GM23248 (cell line): Measurements from ENCODE around the gene TMEM234. TPM values are rescaled to one million over a fixed set of nuclear protein-coding genes. Genes with fewer than 3 reads are reported as not detected.
A peak's percentile ranks its signal among the peaks of the same experiment; 100 is the strongest.

Experiments used
- DNase-seq: peaks from one replicate; pipeline ENCODE4 v3.0.0-alpha.2; 2015
- H2AFZ ChIP-seq: fragments of 200-600 bp; sonication (generic); 2 replicates; pipeline ENCODE4 v1.6.1; 2016; ENCODE audit warnings: antibody characterized with exemption
- H3F3A ChIP-seq: fragments of 200-600 bp; sonication (generic); 2 replicates; pipeline ENCODE4 v1.6.1; 2016; ENCODE audit warnings: mild to moderate bottlenecking, antibody characterized with exemption, mixed run types; ENCODE audit not compliant: insufficient read depth
- H3K27ac ChIP-seq: fragments of 200-600 bp; sonication (generic); 2 replicates; pipeline ENCODE4 v1.5.1; 2016; ENCODE audit warnings: mild to moderate bottlenecking
- H3K27me3 ChIP-seq: fragments of 200-600 bp; sonication (generic); replicated peaks from 2 replicates; pipeline ENCODE4 v1.6.1; 2016; ENCODE audit warnings: mild to moderate bottlenecking; ENCODE audit not compliant: insufficient read depth
- H3K36me3 ChIP-seq: fragments of 200-600 bp; sonication (generic); 2 replicates; pipeline ENCODE4 v1.6.1; 2016; ENCODE audit warnings: low read depth, mild to moderate bottlenecking
- H3K4me1 ChIP-seq: fragments of 200-600 bp; sonication (generic); 2 replicates; pipeline ENCODE4 v1.6.1; 2016; ENCODE audit warnings: mild to moderate bottlenecking; ENCODE audit not compliant: insufficient read depth
- H3K4me2 ChIP-seq: fragments of 200-600 bp; sonication (generic); one replicate; pipeline ENCODE4 v1.6.1; 2016; ENCODE audit warnings: mild to moderate bottlenecking; ENCODE audit not compliant: unreplicated experiment
- H3K4me3 ChIP-seq: fragments of 200-600 bp; sonication (generic); 2 replicates; pipeline ENCODE4 v1.5.1; 2016; ENCODE audit warnings: mild to moderate bottlenecking
- H3K79me2 ChIP-seq: fragments of 200-600 bp; sonication (generic); 2 replicates; pipeline ENCODE4 v1.6.1; 2016; ENCODE audit warnings: mild to moderate bottlenecking; ENCODE audit not compliant: insufficient read depth
- H3K9ac ChIP-seq: fragments of 200-600 bp; sonication (generic); 2 replicates; pipeline ENCODE4 v1.6.1; 2016; ENCODE audit warnings: mild to moderate bottlenecking
- H3K9me2 ChIP-seq: fragments of 200-600 bp; sonication (generic); 2 replicates; pipeline ENCODE4 v1.6.1; 2016; ENCODE audit warnings: mixed run types, mild to moderate bottlenecking, moderate library complexity; ENCODE audit not compliant: insufficient read depth
- H3K9me3 ChIP-seq: fragments of 200-600 bp; sonication (generic); one replicate; pipeline ENCODE4 v1.6.1; 2017; ENCODE audit warnings: low read depth
- H4K20me1 ChIP-seq: fragments of 200-600 bp; sonication (generic); 2 replicates; pipeline ENCODE4 v1.6.0; 2016; ENCODE audit not compliant: insufficient read depth
- EZH2 ChIP-seq: fragments of 200-600 bp; sonication (generic); IDR thresholded peaks from 2 replicates; pipeline ENCODE4 v1.6.1; 2018; ENCODE audit warnings: antibody characterized with exemption, mild to moderate bottlenecking; ENCODE audit not compliant: insufficient read depth, poor library complexity, severe bottlenecking
- EZH2phosphoT487 ChIP-seq: fragments of 200-600 bp; sonication (generic); IDR thresholded peaks from 2 replicates; pipeline ENCODE4 v1.6.1; 2018; ENCODE audit warnings: antibody characterized with exemption, moderate library complexity, mild to moderate bottlenecking, low read depth; ENCODE audit not compliant: insufficient read depth
- WGBS, 2 experiments: methylation state at CpG; one replicate each; pipeline ENCODE4 v1.1.6; 2015 to 2017; ENCODE audit warnings: low lambda C conversion rate in 2 of 2, low coverage in 1 of 2; ENCODE audit errors: missing lambda C conversion rate in 2 of 2; 5-methylcytosine and 5-hydroxymethylcytosine counted together
- in situ Hi-C: fragments of 300-500 bp; cut with MboI; formaldehyde crosslinking; loops from 2 replicates; pipeline ENCODE4 v1.15.0; 2020
- polyA plus RNA-seq: library from polyadenylated mRNA; unstranded; fragments of >200 nt; fragmentation: Nextera tagmentation; extraction: Ambion mirVana; gene quantifications from 2 replicates; pipeline ENCODE4 v1.2.1, GENCODE V29; 2016
- total RNA-seq: library from RNA; depleted of rRNA; stranded (reverse); fragments of >200 nt; shearing (Covaris generic); gene quantifications from 2 replicates; pipeline ENCODE4 v1.2.3, GENCODE V29; 2014

Gene TMEM234
- total and polyA plus RNA-seq, 2 experiments from 2014 or later = 23.5 to 26.1 TPM

DNA sequence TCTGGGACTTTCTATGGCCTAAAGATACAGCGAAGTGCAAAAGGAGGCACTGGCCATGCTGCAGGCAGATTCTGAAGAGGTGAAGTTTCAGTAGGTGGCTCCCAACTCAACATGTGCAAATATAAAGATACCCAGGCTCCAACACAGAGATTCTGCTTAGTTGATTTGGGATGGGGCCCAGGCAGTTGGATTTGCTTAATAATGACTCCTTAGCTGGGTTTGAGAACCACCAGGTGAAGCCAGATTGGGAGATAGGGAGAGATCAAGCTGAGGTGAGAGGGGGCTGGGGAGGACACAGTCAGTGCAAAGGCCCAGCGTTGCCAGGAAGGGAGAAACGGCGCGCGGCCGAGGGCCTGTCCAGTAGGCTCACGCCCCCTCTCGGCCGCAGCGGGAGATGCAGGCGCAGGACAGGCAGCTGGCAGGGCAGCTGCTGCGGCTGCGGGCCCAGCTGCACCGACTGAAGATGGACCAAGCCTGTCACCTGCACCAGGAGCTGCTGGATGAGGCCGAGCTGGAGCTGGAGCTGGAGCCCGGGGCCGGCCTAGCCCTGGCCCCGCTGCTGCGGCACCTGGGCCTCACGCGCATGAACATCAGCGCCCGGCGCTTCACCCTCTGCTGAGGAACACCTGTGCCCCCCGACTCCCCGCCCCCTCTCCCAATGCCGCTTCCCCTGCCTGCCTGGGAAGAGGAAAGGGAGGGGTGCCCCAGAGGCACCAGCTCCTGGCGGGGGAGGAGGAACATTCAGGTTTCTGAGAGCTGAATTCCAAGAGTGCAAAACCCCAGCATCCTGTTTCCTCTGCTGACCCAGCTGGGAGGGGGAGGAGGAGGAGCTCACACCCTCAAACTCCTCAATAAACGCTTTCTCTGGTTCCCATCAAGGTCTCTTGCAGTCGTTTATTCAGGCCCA lies 26.1 kb upstream of the TMEM234 start:
- H3K9ac ChIP-seq = no peak overlapping the region
- H2AFZ ChIP-seq = peak overlapping the region; percentile 46
- no peaks in the 10 kb centered on the region for H3K9me2 ChIP-seq
- H4K20me1 ChIP-seq = no peaks in the 10 kb centered on the region
- in situ Hi-C loops = no loop called here
- H3K79me2 ChIP-seq = no peaks in the 10 kb centered on the region
- H3K4me2 ChIP-seq = no peak overlapping the region
- peak; percentile 80 for DNase-seq
- peaks cover 26% of the 10 kb centered on the region for H3K4me1 ChIP-seq
- 0 out of 2 replicates have a peak overlapping the region, but pooled peaks have one; percentile 69 for H3K27ac ChIP-seq
- H3K36me3 ChIP-seq = no peaks in the 10 kb centered on the region
- no peak overlapping the region for H3K4me3 ChIP-seq
- no peak for TF ChIP-seq EZH2phosphoT487
- TF ChIP-seq EZH2 = no peak
- 26 to 28% methylated on average over 24 to 29 of the region's 31 CpGs for WGBS, 2 experiments
- H3K9me3 ChIP-seq = no peaks in the 10 kb centered on the region
- H3F3A ChIP-seq = 0 out of 2 replicates have a peak, but pooled peaks cover 10% of the 10 kb centered on the region
- H3K27me3 ChIP-seq = no peaks in the 10 kb centered on the region

- Histone ChIP-seq H3K36me3 (no peaks in the 10 kb centered on the region), H3K4me3 (no peak overlapping the region), H3K9me2 (no peaks in the 10 kb centered on the region), H3K27ac (peak overlapping the region; percentile 69), H3K4me1 (peaks cover 26% of the 10 kb centered on the region), H2AFZ (peak overlapping the region; percentile 43), H4K20me1 (no peaks in the 10 kb centered on the region), H3K9ac (0 out of 2 replicates have a peak overlapping the region, but pooled peaks have one; percentile 11), H3K9me3 (no peaks in the 10 kb centered on the region), H3K27me3 (no peaks in the 10 kb centered on the region), H3K79me2 (no peaks in the 10 kb centered on the region), H3K4me2 (peak overlapping the region; percentile 27), H3F3A (0 out of 2 replicates have a peak, but pooled peaks cover 10% of the 10 kb centered on the region)
- DNase-seq = no peak
- in situ Hi-C loops = no loop called here
- 76% methylated on average over 12 of the region's 12 CpGs for WGBS, 2 experiments
- TF ChIP-seq EZH2phosphoT487 = no peak
These were observed 25.3 kb upstream of the TMEM234 start for GRCh38 chr1:32247452-32247851.

DNA sequence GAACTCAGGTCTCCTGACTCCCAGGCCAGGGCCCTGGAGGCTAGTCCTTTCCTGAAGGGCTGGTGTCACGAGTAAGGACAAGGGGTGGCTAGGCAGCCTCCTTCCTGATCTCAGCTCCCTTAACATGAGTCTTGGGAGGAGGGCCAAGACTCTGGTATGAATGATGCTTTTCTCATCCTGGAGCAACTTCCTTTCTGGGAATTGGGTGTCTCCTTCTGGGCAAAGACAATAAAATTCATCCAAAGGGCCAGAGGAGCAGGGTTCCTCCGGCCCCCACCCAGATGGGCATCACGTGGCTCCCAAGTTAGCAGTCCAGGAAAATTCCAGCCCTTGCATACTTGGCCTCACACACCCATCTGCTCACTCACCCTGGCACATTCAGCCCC lies 24.7 kb upstream of the TMEM234 start, which contains the start of gene FAM167B:
TSS of gene FAM167B (plus strand) at position 335 of the 386 bp plus-strand sequence. CDS start 200 bp downstream, outside the sequence.
- Histone ChIP-seq H3K36me3 (no peaks in the 10 kb centered on the region), H3K27me3 (no peaks in the 10 kb centered on the region), H3K9ac (peak within 1 kb of the TSS; percentile 49), H4K20me1 (no peaks in the 10 kb centered on the region), H2AFZ (peak within 1 kb of the TSS; percentile 66), H3K4me2 (peak within 1 kb of the TSS; percentile 27), H3K9me3 (no peaks in the 10 kb centered on the region), H3K4me1 (peaks cover 27% of the 10 kb centered on the region), H3K79me2 (no peaks in the 10 kb centered on the region), H3K27ac (peak within 1 kb of the TSS; percentile 69), H3K4me3 (no peak within 1 kb of the TSS), H3K9me2 (no peaks in the 10 kb centered on the region), H3F3A (peaks cover 11% of the 10 kb centered on the region; the same call in 1 of the 2 replicates)
- 0% methylated on average over 3 of the region's 3 CpGs for WGBS, 2 experiments
- in situ Hi-C loops = no loop called here
- no peak for TF ChIP-seq EZH2
- TF ChIP-seq EZH2phosphoT487 = no peak
- DNase-seq = peak; percentile 93

DNA sequence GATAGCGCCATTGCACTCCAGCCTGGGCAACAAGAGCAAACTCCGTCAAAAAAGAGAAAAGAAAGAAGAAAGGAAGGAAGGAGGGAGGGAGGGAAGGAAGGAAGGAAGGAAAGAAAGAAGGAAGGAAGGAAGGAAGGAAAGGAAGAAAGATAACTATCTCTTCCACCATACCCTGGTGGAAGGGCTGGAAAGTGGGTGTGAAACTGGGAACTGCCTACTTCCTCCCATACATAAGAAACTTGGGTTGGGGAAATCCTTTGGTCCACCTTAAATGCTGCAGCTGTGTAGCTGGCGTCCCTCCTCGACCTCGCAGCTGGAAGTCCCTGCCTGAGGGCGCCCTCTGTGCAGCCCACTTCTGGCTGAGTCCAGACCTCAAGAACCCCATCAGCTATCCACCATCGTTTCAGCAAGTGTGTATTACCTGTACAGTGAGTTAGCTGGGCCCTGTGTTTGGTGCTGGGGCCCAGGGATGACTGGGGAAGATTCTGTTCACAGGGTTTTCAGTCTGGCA lies 20.2 kb upstream of the TMEM234 start:
- Histone ChIP-seq H3K27ac (no peak overlapping the region), H3K27me3 (no peaks in the 10 kb centered on the region), H3K4me3 (no peak overlapping the region), H3F3A (peaks cover 17% of the 10 kb centered on the region; the same call in 1 of the 2 replicates), H3K9me3 (no peaks in the 10 kb centered on the region), H3K36me3 (no peaks in the 10 kb centered on the region), H3K9ac (no peak overlapping the region), H3K79me2 (no peaks in the 10 kb centered on the region), H3K9me2 (no peaks in the 10 kb centered on the region), H3K4me2 (peak overlapping the region; percentile 32), H2AFZ (no peak overlapping the region), H3K4me1 (peaks cover 20% of the 10 kb centered on the region), H4K20me1 (no peaks in the 10 kb centered on the region)
- WGBS, 2 experiments = 41 to 44% methylated on average over 7 of the region's 7 CpGs
- TF ChIP-seq EZH2 (no peak), EZH2phosphoT487 (no peak)
- in situ Hi-C loops = no loop called here
- DNase-seq = peak; percentile 32
